Measurements from ENCODE around the gene MARK2. TPM values are rescaled to one million over a fixed set of nuclear protein-coding genes. Genes with fewer than 3 reads are reported as not detected.

MARK2 gene
- total and polyA plus RNA-seq, 2 of the 8 experiments (the other 6 are each of a cell fraction or from before 2014, with no cell fraction given), result 19.3 to 58.5 TPM

DNA sequence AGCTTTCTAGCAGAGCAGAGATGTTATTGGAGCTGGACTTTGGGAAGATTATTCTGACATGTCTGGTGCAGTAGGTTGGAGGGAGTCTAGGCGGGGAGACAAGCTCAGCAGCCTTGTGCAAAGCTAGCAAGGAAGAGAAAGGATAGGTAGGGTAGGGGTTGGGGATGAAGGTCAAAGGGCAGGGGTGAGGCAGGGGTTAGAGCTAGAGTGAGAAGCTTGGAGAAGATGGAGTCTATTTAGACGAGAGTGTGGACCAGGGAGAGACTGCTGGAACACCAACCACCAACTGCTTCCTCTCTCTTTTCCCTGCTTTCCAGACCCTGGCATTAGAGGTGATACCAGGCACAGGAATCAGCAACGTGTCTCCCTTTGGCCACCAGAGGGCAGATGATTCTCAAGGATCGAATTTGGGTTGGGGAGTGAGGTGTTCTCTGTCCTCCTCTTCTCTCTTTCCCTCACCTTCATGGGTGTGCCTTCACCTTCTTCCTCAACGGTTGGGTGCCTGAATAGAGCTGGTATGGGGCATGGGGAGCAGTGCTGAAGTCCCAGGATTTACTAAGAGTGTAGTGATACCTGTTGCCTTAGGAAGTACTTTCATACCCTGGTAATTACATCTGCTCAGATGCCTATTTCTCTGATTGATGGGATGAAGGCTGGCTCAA is 1.8 kb upstream of the MARK2 start (continued):
- no peak for TF ChIP-seq BRCA1 (IDR thresholded peaks at IDR 0.05; ENCODE audit: low read depth, low read length)
- TF ChIP-seq, protein P1, sequence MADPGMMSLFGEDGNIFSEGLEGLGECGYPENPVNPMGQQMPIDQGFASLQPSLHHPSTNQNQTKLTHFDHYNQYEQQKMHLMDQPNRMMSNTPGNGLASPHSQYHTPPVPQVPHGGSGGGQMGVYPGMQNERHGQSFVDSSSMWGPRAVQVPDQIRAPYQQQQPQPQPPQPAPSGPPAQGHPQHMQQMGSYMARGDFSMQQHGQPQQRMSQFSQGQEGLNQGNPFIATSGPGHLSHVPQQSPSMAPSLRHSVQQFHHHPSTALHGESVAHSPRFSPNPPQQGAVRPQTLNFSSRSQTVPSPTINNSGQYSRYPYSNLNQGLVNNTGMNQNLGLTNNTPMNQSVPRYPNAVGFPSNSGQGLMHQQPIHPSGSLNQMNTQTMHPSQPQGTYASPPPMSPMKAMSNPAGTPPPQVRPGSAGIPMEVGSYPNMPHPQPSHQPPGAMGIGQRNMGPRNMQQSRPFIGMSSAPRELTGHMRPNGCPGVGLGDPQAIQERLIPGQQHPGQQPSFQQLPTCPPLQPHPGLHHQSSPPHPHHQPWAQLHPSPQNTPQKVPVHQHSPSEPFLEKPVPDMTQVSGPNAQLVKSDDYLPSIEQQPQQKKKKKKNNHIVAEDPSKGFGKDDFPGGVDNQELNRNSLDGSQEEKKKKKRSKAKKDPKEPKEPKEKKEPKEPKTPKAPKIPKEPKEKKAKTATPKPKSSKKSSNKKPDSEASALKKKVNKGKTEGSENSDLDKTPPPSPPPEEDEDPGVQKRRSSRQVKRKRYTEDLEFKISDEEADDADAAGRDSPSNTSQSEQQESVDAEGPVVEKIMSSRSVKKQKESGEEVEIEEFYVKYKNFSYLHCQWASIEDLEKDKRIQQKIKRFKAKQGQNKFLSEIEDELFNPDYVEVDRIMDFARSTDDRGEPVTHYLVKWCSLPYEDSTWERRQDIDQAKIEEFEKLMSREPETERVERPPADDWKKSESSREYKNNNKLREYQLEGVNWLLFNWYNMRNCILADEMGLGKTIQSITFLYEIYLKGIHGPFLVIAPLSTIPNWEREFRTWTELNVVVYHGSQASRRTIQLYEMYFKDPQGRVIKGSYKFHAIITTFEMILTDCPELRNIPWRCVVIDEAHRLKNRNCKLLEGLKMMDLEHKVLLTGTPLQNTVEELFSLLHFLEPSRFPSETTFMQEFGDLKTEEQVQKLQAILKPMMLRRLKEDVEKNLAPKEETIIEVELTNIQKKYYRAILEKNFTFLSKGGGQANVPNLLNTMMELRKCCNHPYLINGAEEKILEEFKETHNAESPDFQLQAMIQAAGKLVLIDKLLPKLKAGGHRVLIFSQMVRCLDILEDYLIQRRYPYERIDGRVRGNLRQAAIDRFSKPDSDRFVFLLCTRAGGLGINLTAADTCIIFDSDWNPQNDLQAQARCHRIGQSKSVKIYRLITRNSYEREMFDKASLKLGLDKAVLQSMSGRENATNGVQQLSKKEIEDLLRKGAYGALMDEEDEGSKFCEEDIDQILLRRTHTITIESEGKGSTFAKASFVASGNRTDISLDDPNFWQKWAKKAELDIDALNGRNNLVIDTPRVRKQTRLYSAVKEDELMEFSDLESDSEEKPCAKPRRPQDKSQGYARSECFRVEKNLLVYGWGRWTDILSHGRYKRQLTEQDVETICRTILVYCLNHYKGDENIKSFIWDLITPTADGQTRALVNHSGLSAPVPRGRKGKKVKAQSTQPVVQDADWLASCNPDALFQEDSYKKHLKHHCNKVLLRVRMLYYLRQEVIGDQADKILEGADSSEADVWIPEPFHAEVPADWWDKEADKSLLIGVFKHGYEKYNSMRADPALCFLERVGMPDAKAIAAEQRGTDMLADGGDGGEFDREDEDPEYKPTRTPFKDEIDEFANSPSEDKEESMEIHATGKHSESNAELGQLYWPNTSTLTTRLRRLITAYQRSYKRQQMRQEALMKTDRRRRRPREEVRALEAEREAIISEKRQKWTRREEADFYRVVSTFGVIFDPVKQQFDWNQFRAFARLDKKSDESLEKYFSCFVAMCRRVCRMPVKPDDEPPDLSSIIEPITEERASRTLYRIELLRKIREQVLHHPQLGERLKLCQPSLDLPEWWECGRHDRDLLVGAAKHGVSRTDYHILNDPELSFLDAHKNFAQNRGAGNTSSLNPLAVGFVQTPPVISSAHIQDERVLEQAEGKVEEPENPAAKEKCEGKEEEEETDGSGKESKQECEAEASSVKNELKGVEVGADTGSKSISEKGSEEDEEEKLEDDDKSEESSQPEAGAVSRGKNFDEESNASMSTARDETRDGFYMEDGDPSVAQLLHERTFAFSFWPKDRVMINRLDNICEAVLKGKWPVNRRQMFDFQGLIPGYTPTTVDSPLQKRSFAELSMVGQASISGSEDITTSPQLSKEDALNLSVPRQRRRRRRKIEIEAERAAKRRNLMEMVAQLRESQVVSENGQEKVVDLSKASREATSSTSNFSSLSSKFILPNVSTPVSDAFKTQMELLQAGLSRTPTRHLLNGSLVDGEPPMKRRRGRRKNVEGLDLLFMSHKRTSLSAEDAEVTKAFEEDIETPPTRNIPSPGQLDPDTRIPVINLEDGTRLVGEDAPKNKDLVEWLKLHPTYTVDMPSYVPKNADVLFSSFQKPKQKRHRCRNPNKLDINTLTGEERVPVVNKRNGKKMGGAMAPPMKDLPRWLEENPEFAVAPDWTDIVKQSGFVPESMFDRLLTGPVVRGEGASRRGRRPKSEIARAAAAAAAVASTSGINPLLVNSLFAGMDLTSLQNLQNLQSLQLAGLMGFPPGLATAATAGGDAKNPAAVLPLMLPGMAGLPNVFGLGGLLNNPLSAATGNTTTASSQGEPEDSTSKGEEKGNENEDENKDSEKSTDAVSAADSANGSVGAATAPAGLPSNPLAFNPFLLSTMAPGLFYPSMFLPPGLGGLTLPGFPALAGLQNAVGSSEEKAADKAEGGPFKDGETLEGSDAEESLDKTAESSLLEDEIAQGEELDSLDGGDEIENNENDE (IDR thresholded peaks at IDR 0.05; ENCODE audit: insufficient replicate concordance, low read length), result no peak
